ENCODE results near the gene ZNF292. TPM values are rescaled to one million over a fixed set of nuclear protein-coding genes. Genes with fewer than 3 reads are reported as not detected.
"Not testable (repeated sequence)": the region's sequence is repeated elsewhere in the genome, so short reads cannot be mapped to it uniquely, and the experiment has no call there.

The ZNF292 gene
- total RNA-seq, 1 donor from 2014 or later = 21.5 TPM

GRCh38 chr6:87161299-87161698 lies 5.9 kb downstream of the ZNF292 start:
- no peak for DNase-seq (ENCODE audit: low read depth)

GRCh38 chr6:87164004-87164403 lies 8.6 kb downstream of the ZNF292 start:
- DNase-seq (ENCODE audit: low read depth) = no peak

- DNase-seq (ENCODE audit: low read depth) = peak; percentile 56
These were observed 9.1 kb downstream of the ZNF292 start for GRCh38 chr6:87164506-87164905.

GRCh38 chr6:87165185-87165584 lies 9.8 kb downstream of the ZNF292 start:
- no peak for DNase-seq (ENCODE audit: low read depth)

- DNase-seq (ENCODE audit: low read depth) = no peak
These were observed 16.7 kb downstream of the ZNF292 start for GRCh38 chr6:87171938-87172633.

- no peak for DNase-seq (ENCODE audit: low read depth)
These were observed 18.8 kb downstream of the ZNF292 start for GRCh38 chr6:87174078-87174579.

- DNase-seq (ENCODE audit: low read depth) = no peak
These were observed 21.1 kb downstream of the ZNF292 start for GRCh38 chr6:87176493-87176892.

- no peak for DNase-seq (ENCODE audit: low read depth)
These were observed 24.9 kb downstream of the ZNF292 start for GRCh38 chr6:87180105-87180728.

GRCh38 chr6:87181903-87182302 lies 26.5 kb downstream of the ZNF292 start:
- DNase-seq (ENCODE audit: low read depth) = no peak

GRCh38 chr6:87182321-87182720 lies 27.0 kb downstream of the ZNF292 start:
- DNase-seq (ENCODE audit: low read depth) = no peak

- no peak for DNase-seq (ENCODE audit: low read depth)
These were observed 27.6 kb downstream of the ZNF292 start for GRCh38 chr6:87182940-87183339.

GRCh38 chr6:87183687-87184086 lies 28.3 kb downstream of the ZNF292 start:
- DNase-seq (ENCODE audit: low read depth) = peak; percentile 22

- DNase-seq (ENCODE audit: low read depth) = no peak
These were observed 29.4 kb downstream of the ZNF292 start for GRCh38 chr6:87184762-87185250.

- DNase-seq (ENCODE audit: low read depth) = no peak
These were observed 41.0 kb downstream of the ZNF292 start for GRCh38 chr6:87196275-87196842.

GRCh38 chr6:87197547-87197946 lies 42.2 kb downstream of the ZNF292 start:
- no peak for DNase-seq (ENCODE audit: low read depth)

- not testable (repeated sequence) for DNase-seq (ENCODE audit: low read depth)
These were observed 42.9 kb downstream of the ZNF292 start for GRCh38 chr6:87198022-87198810.

- DNase-seq (ENCODE audit: low read depth) = no peak
These were observed 44.4 kb downstream of the ZNF292 start for GRCh38 chr6:87199787-87200186.

GRCh38 chr6:87200469-87201175 lies 45.3 kb downstream of the ZNF292 start:
- DNase-seq (ENCODE audit: low read depth) = no peak

GRCh38 chr6:87203448-87204023 lies 48.2 kb downstream of the ZNF292 start:
- no peak for DNase-seq (ENCODE audit: low read depth)

GRCh38 chr6:87209812-87210211 lies 54.4 kb downstream of the ZNF292 start:
- no peak for DNase-seq (ENCODE audit: low read depth)

All from myocyte (in vitro differentiated cells).